ENCODE measurements around the gene RGS3.

Gene RGS3

GRCh38 chr9:113568571-113569321 lies 105.2 kb downstream of the RGS3 start:
- in situ Hi-C loops (cut with MboI; ENCODE audit: low sequenced_read_pairs) = no loop called here

- in situ Hi-C loops (cut with MboI; ENCODE audit: low sequenced_read_pairs) = no loop called here
Measured at GRCh38 chr9:113569472-113570060, 106.0 kb downstream of the RGS3 start.

GRCh38 chr9:113570106-113570505 lies 106.6 kb downstream of the RGS3 start:
- in situ Hi-C loops (cut with MboI; ENCODE audit: low sequenced_read_pairs) = no loop called here

- in situ Hi-C loops (cut with MboI; ENCODE audit: low sequenced_read_pairs) = no loop called here
Measured at GRCh38 chr9:113570749-113571711, 107.5 kb downstream of the RGS3 start.

GRCh38 chr9:113572076-113572861 lies 108.7 kb downstream of the RGS3 start:
- in situ Hi-C loops (cut with MboI; ENCODE audit: low sequenced_read_pairs) = no loop called here

GRCh38 chr9:113573046-113573958 lies 109.8 kb downstream of the RGS3 start:
- in situ Hi-C loops (cut with MboI; ENCODE audit: low sequenced_read_pairs) = no loop called here

GRCh38 chr9:113573959-113574352 lies 110.4 kb downstream of the RGS3 start:
- in situ Hi-C loops (cut with MboI; ENCODE audit: low sequenced_read_pairs) = no loop called here

GRCh38 chr9:113574441-113575262 lies 111.1 kb downstream of the RGS3 start:
- in situ Hi-C loops (cut with MboI; ENCODE audit: low sequenced_read_pairs) = loop anchor here (25.0 kb wide), 1 partner anchor 662 kb away; no protein-coding TSS in a partner anchor

GRCh38 chr9:113577525-113578261 lies 114.2 kb downstream of the RGS3 start:
- in situ Hi-C loops (cut with MboI; ENCODE audit: low sequenced_read_pairs) = loop anchor here (25.0 kb wide), 1 partner anchor 665 kb away; no protein-coding TSS in a partner anchor

GRCh38 chr9:113578279-113578865 lies 114.8 kb downstream of the RGS3 start:
- in situ Hi-C loops (cut with MboI; ENCODE audit: low sequenced_read_pairs) = loop anchor here (25.0 kb wide), 1 partner anchor 666 kb away; no protein-coding TSS in a partner anchor

GRCh38 chr9:113578882-113579282 lies 115.4 kb downstream of the RGS3 start:
- in situ Hi-C loops (cut with MboI; ENCODE audit: low sequenced_read_pairs) = loop anchor here (25.0 kb wide), 1 partner anchor 667 kb away; no protein-coding TSS in a partner anchor

- in situ Hi-C loops (cut with MboI; ENCODE audit: low sequenced_read_pairs) = loop anchor here (25.0 kb wide), 1 partner anchor 667 kb away; no protein-coding TSS in a partner anchor
Measured at GRCh38 chr9:113579283-113580040, 115.9 kb downstream of the RGS3 start.

- in situ Hi-C loops (cut with MboI; ENCODE audit: low sequenced_read_pairs) = loop anchor here (25.0 kb wide), 1 partner anchor 668 kb away; no protein-coding TSS in a partner anchor
Measured at GRCh38 chr9:113580041-113580953, 116.8 kb downstream of the RGS3 start.

GRCh38 chr9:113580954-113581311 lies 117.4 kb downstream of the RGS3 start:
- in situ Hi-C loops (cut with MboI; ENCODE audit: low sequenced_read_pairs) = loop anchor here (25.0 kb wide), 1 partner anchor 669 kb away; no protein-coding TSS in a partner anchor
